Measurements from ENCODE around the gene BCAS3. TPM values are rescaled to one million over a fixed set of nuclear protein-coding genes. Genes with fewer than 3 reads are reported as not detected.
A peak's percentile ranks its signal among the peaks of the same experiment; 100 is the strongest.

Gene BCAS3
- total RNA-seq, 4 donors from 2014 or later, result 18.2 to 60.6 (median 23.4) TPM

- no peaks in the 10 kb centered on the region for H3K9me3 ChIP-seq
- DNase-seq, result no peak
- TF ChIP-seq POLR2A (IDR thresholded peaks at IDR 0.05) (no peak), CTCF (IDR thresholded peaks at IDR 0.05 in 4 of 5, conservative IDR thresholded peaks at IDR 0.05 in 1 of 5) (no peak)
- no peaks in the 10 kb centered on the region for H3K36me3 ChIP-seq
- ATAC-seq, result no peak
- intact Hi-C loops (cut with DNase I; ENCODE audit: low total_unique reads), result loop anchor here (5.0 kb wide), 1 partner anchor 137 kb away; no protein-coding TSS in a partner anchor
- no peak overlapping the region for H3K27ac ChIP-seq
- peaks cover 36 to 48% of the 10 kb centered on the region in 2 donors for H3K4me1 ChIP-seq
- no peak overlapping the region for H3K4me3 ChIP-seq
- in situ Hi-C loops (cut with MboI; ENCODE audit: low sequenced_read_pairs in 4 of 4), result no loop called here
- no peaks in the 10 kb centered on the region for H3K27me3 ChIP-seq
Measured at GRCh38 chr17:61255647-61256046, 578.0 kb downstream of the BCAS3 start.

- in situ Hi-C loops (cut with MboI; ENCODE audit: low sequenced_read_pairs in 4 of 4), result no loop called here
- H3K36me3 ChIP-seq, result no peaks in the 10 kb centered on the region
- H3K27me3 ChIP-seq, result no peaks in the 10 kb centered on the region
- TF ChIP-seq CTCF (IDR thresholded peaks at IDR 0.05 in 4 of 5, conservative IDR thresholded peaks at IDR 0.05 in 1 of 5) (no peak), POLR2A (IDR thresholded peaks at IDR 0.05) (no peak)
- H3K27ac ChIP-seq, result peak overlapping the region; percentile 63 to 75 (median 68)
- H3K4me1 ChIP-seq, result peaks cover 27 to 34% of the 10 kb centered on the region in 2 donors
- H3K9me3 ChIP-seq, result no peaks in the 10 kb centered on the region
- no peak overlapping the region for H3K4me3 ChIP-seq
- intact Hi-C loops (cut with DNase I; ENCODE audit: low total_unique reads), result loop anchor here (5.0 kb wide), 1 partner anchor 133 kb away; no protein-coding TSS in a partner anchor
- DNase-seq, result no peak
- ATAC-seq, result no peak
Measured at GRCh38 chr17:61259360-61259759, 581.7 kb downstream of the BCAS3 start.

GRCh38 chr17:61260071-61260797 is 582.6 kb downstream of the BCAS3 start:
- Histone ChIP-seq H3K27me3 (no peaks in the 10 kb centered on the region), H3K4me3 (no peak overlapping the region), H3K4me1 (peaks cover 27 to 34% of the 10 kb centered on the region in 2 donors), H3K27ac (peak overlapping the region; percentile 63 to 75 (median 68)), H3K9me3 (no peaks in the 10 kb centered on the region), H3K36me3 (no peaks in the 10 kb centered on the region)
- in situ Hi-C loops (cut with MboI; ENCODE audit: low sequenced_read_pairs in 4 of 4), result no loop called here
- intact Hi-C loops (cut with DNase I; ENCODE audit: low total_unique reads), result no loop called here
- TF ChIP-seq CTCF (IDR thresholded peaks at IDR 0.05 in 4 of 5, conservative IDR thresholded peaks at IDR 0.05 in 1 of 5) (no peak), POLR2A (IDR thresholded peaks at IDR 0.05) (no peak)
- peak; percentile 35 to 41 for DNase-seq
- ATAC-seq, result peak; percentile 98 to 99

GRCh38 chr17:61261001-61261637 is 583.5 kb downstream of the BCAS3 start:
- peak overlapping the region; percentile 63 to 75 (median 68) for H3K27ac ChIP-seq
- in situ Hi-C loops (cut with MboI; ENCODE audit: low sequenced_read_pairs in 4 of 4), result no loop called here
- no peak for TF ChIP-seq POLR2A (IDR thresholded peaks at IDR 0.05)
- TF ChIP-seq CTCF (IDR thresholded peaks at IDR 0.05 in 4 of 5, conservative IDR thresholded peaks at IDR 0.05 in 1 of 5), result no peak
- H3K27me3 ChIP-seq, result no peaks in the 10 kb centered on the region
- no peaks in the 10 kb centered on the region for H3K36me3 ChIP-seq
- no peak overlapping the region for H3K4me3 ChIP-seq
- DNase-seq (no peak), ATAC-seq (no peak)
- H3K4me1 ChIP-seq, result peaks cover 27 to 34% of the 10 kb centered on the region in 2 donors
- intact Hi-C loops (cut with DNase I; ENCODE audit: low total_unique reads), result no loop called here
- no peaks in the 10 kb centered on the region for H3K9me3 ChIP-seq
